IMR-90 (cell line): Measurements from ENCODE around the gene MFSD2A. TPM values are rescaled to one million over a fixed set of nuclear protein-coding genes. Genes with fewer than 3 reads are reported as not detected.

Experiments used
- ATAC-seq: fragments of 200-7000 bp; cut with Tn5 transposase; 2 replicates; pipeline ENCODE4 v1.9.1; 2020; ENCODE audit warnings: low read depth, mild to moderate bottlenecking, moderate library complexity
- BruUV-seq: library from RNA; stranded (reverse); fragments of 400-500 nt; replicated peaks from 2 replicates; lab custom pipeline; 2021; lab: Mats Ljungman, UMichigan
- CTCF ChIA-PET: fragments of 300-600 bp; formaldehyde crosslinking; extraction: SDS; loops from one replicate; lab custom pipeline; 2021; ENCODE audit warnings: antibody characterized with exemption; lab: Yijun Ruan, JAX
- POLR2A ChIA-PET: fragments of 300-600 bp; sonication (Branson Sonifier 250); formaldehyde crosslinking; loops from one replicate; lab custom pipeline; 2022; ENCODE audit warnings: antibody characterized with exemption; ENCODE audit not compliant: unreplicated experiment; lab: Charles Lee
- DNase-seq: peaks from one replicate; pipeline ENCODE4 v3.0.0; 2013
- H2AFZ ChIP-seq: replicated peaks from 2 replicates; pipeline ENCODE3; 2013; ENCODE audit warnings: low read length, mild to moderate bottlenecking; ENCODE audit not compliant: poor library complexity
- H2AK5ac ChIP-seq: 2 replicates; pipeline ENCODE4 v1.6.1; 2013; ENCODE audit warnings: low read depth, low read length, inconsistent platforms
- H2AK9ac ChIP-seq: replicated peaks from 2 replicates; pipeline ENCODE3; 2013; ENCODE audit warnings: mild to moderate bottlenecking, low read depth, low read length, moderate library complexity; ENCODE audit not compliant: poor library complexity
- H2BK120ac ChIP-seq: 2 replicates; pipeline ENCODE4 v1.6.1; 2013; ENCODE audit warnings: low read depth, low read length, inconsistent platforms
- H2BK15ac ChIP-seq: 3 replicates; pipeline ENCODE4 v1.6.1; 2013; ENCODE audit warnings: low read depth, low read length, inconsistent platforms
- H2BK20ac ChIP-seq: 2 replicates; pipeline ENCODE4 v1.6.1; 2013; ENCODE audit warnings: low read depth, mild to moderate bottlenecking, inconsistent platforms, low read length, moderate library complexity
- H2BK5ac ChIP-seq: 2 replicates; pipeline ENCODE4 v1.6.1; 2013; ENCODE audit warnings: mild to moderate bottlenecking, low read depth, low read length, inconsistent platforms; ENCODE audit not compliant: poor library complexity, severe bottlenecking
- H3K14ac ChIP-seq: replicated peaks from 2 replicates; pipeline ENCODE4 v1.6.1; 2013; ENCODE audit warnings: low read depth, low read length, inconsistent platforms
- H3K18ac ChIP-seq: 2 replicates; pipeline ENCODE4 v1.6.1; 2013; ENCODE audit warnings: low read depth, low read length, control low read depth
- H3K23ac ChIP-seq: 2 replicates; pipeline ENCODE4 v1.6.1; 2013; ENCODE audit warnings: low read depth, low read length, inconsistent platforms
- H3K27ac ChIP-seq: 2 replicates; pipeline ENCODE4 v1.5.1; 2013; ENCODE audit warnings: mild to moderate bottlenecking, control low read depth, low read length; ENCODE audit not compliant: insufficient read depth
- H3K27me3 ChIP-seq: 2 replicates; pipeline ENCODE4 v1.6.1; 2013; ENCODE audit warnings: low read length; ENCODE audit not compliant: control insufficient read depth, insufficient read depth
- H3K36me3 ChIP-seq: 2 replicates; pipeline ENCODE4 v1.6.1; 2013; ENCODE audit warnings: low read length, mixed read lengths; ENCODE audit not compliant: control insufficient read depth, insufficient read depth
- H3K4ac ChIP-seq: 2 replicates; pipeline ENCODE4 v1.6.1; 2013; ENCODE audit warnings: low read depth, low read length, inconsistent platforms
- H3K4me1 ChIP-seq: 2 replicates; pipeline ENCODE4 v1.6.1; 2013; ENCODE audit warnings: low read length, mixed read lengths; ENCODE audit not compliant: control insufficient read depth, insufficient read depth
- H3K4me2 ChIP-seq: 2 replicates; pipeline ENCODE4 v1.6.1; 2013; ENCODE audit warnings: low read depth, mild to moderate bottlenecking, control low read depth, low read length, moderate library complexity
- H3K4me3 ChIP-seq: 2 replicates; pipeline ENCODE4 v1.5.1; 2013; ENCODE audit warnings: low read depth, mild to moderate bottlenecking, control low read depth, low read length, moderate library complexity; ENCODE audit not compliant: insufficient read depth
- H3K56ac ChIP-seq: 2 replicates; pipeline ENCODE4 v1.6.1; 2013; ENCODE audit warnings: low read length, inconsistent platforms; ENCODE audit not compliant: insufficient read depth; ENCODE audit errors: extremely low read depth
- H3K79me1 ChIP-seq, 2 experiments: 2 replicates each; pipeline ENCODE4 v1.6.1; 2013; ENCODE audit warnings: low read length in 2 of 2, inconsistent platforms in 1 of 2, low read depth in 1 of 2
- H3K9ac ChIP-seq: 2 replicates; pipeline ENCODE4 v1.6.1; 2013; ENCODE audit warnings: low read depth, low read length, control low read depth
- H3K9me1 ChIP-seq: 2 replicates; pipeline ENCODE4 v1.6.1; 2013; ENCODE audit warnings: low read length, inconsistent platforms; ENCODE audit not compliant: insufficient read depth
- H3K9me3 ChIP-seq: 2 replicates; pipeline ENCODE4 v1.6.1; 2013; ENCODE audit warnings: low read length; ENCODE audit not compliant: control insufficient read depth, insufficient read depth
- H4K20me1 ChIP-seq: 2 replicates; pipeline ENCODE4 v1.6.1; 2013; ENCODE audit warnings: low read length, inconsistent platforms; ENCODE audit not compliant: insufficient read depth
- H4K5ac ChIP-seq: 2 replicates; pipeline ENCODE4 v1.6.1; 2013; ENCODE audit warnings: mild to moderate bottlenecking, low read depth, low read length, control low read depth
- H4K8ac ChIP-seq, 2 experiments: 2 replicates each; pipeline ENCODE4 v1.6.1; 2013; ENCODE audit warnings: low read depth in 2 of 2, low read length in 2 of 2, control low read depth in 1 of 2, inconsistent platforms in 1 of 2
- H4K91ac ChIP-seq: 2 replicates; pipeline ENCODE4 v1.6.1; 2013; ENCODE audit warnings: low read depth, low read length, inconsistent platforms; ENCODE audit not compliant: insufficient read depth
- BHLHE40 ChIP-seq: fragments of 150-350 bp; IDR thresholded peaks from 2 replicates; pipeline ENCODE4 v1.6.1; 2016; ENCODE audit warnings: mild to moderate bottlenecking, low read depth, low read length
- CEBPB ChIP-seq: IDR thresholded peaks from 2 replicates; pipeline ENCODE4 v1.6.1; 2012; ENCODE audit warnings: low read depth, low read length, improper control_type of control experiment
- CHD1 ChIP-seq: IDR thresholded peaks from 2 replicates; pipeline ENCODE4 v1.6.1; 2012; ENCODE audit warnings: low read depth, low read length, improper control_type of control experiment
- CTCF ChIP-seq: conservative IDR thresholded peaks from 2 replicates; pipeline ENCODE4 v1.5.1; 2012; ENCODE audit warnings: mild to moderate bottlenecking, low read depth, low read length, improper control_type of control experiment
- ELK1 ChIP-seq: fragments of 150-350 bp; IDR thresholded peaks from 2 replicates; pipeline ENCODE4 v1.6.1; 2016; ENCODE audit warnings: low read depth, mild to moderate bottlenecking, low read length, moderate library complexity, borderline replicate concordance
- FOS ChIP-seq: fragments of 150-350 bp; IDR thresholded peaks from 2 replicates; pipeline ENCODE4 v1.6.1; 2016; ENCODE audit warnings: low read depth, low read length
- MAFK ChIP-seq: IDR thresholded peaks from 2 replicates; pipeline ENCODE4 v1.6.1; 2012; ENCODE audit warnings: low read depth, low read length, improper control_type of control experiment
- MAZ ChIP-seq: IDR thresholded peaks from 2 replicates; pipeline ENCODE4 v1.6.1; 2012; ENCODE audit warnings: low read depth, mild to moderate bottlenecking, low read length, improper control_type of control experiment, moderate library complexity, borderline replicate concordance
- MXI1 ChIP-seq: IDR thresholded peaks from 2 replicates; pipeline ENCODE4 v1.6.1; 2012; ENCODE audit warnings: low read depth, mild to moderate bottlenecking, low read length, moderate library complexity, borderline replicate concordance
- NFE2L2 ChIP-seq: fragments of 150-350 bp; IDR thresholded peaks from 2 replicates; pipeline ENCODE4 v1.6.1; 2016; ENCODE audit warnings: low read depth, mild to moderate bottlenecking, low read length
- POLR2A ChIP-seq: IDR thresholded peaks from 2 replicates; pipeline ENCODE4 v1.6.1; 2012; ENCODE audit warnings: mild to moderate bottlenecking, low read depth, low read length
- RAD21 ChIP-seq: IDR thresholded peaks from 2 replicates; pipeline ENCODE4 v1.6.1; 2012; ENCODE audit warnings: low read length, improper control_type of control experiment
- RCOR1 ChIP-seq: IDR thresholded peaks from 2 replicates; pipeline ENCODE4 v1.6.1; 2012; ENCODE audit warnings: mild to moderate bottlenecking, low read length, improper control_type of control experiment; ENCODE audit not compliant: insufficient replicate concordance
- RFX5 ChIP-seq: IDR thresholded peaks from 2 replicates; pipeline ENCODE4 v1.8.0; 2012; ENCODE audit warnings: low read depth, mild to moderate bottlenecking, low read length, moderate library complexity
- SMC3 ChIP-seq: fragments of 150-350 bp; IDR thresholded peaks from 2 replicates; pipeline ENCODE4 v1.6.1; 2016; ENCODE audit warnings: low read depth, mild to moderate bottlenecking, antibody characterized with exemption, low read length, moderate library complexity
- USF2 ChIP-seq: fragments of 150-350 bp; IDR thresholded peaks from 2 replicates; pipeline ENCODE4 v1.6.1; 2017; ENCODE audit warnings: mild to moderate bottlenecking, antibody characterized with exemption, low read length, low read depth
- WGBS, 2 experiments: methylation state at CpG; one replicate each; pipeline versions ENCODE4 v1.1.5 to v1.1.7; 2013; ENCODE audit warnings: missing lambda C conversion rate in 2 of 2; ENCODE audit not compliant: insufficient read length in 1 of 2; ENCODE audit errors: extremely low coverage in 2 of 2; 5-methylcytosine and 5-hydroxymethylcytosine counted together
- dilution Hi-C: fragments of 300-500 bp; cut with HindIII; formaldehyde crosslinking; loops from one replicate; pipeline ENCODE4 v1.14.3; 2018; ENCODE audit warnings: low sequenced_read_pairs; ENCODE audit not compliant: unreplicated experiment
- in situ Hi-C: fragments of 300-500 bp; cut with MboI; formaldehyde crosslinking; loops from 3 replicates; pipeline ENCODE4 v1.14.3; 2019; ENCODE audit warnings: low sequenced_read_pairs, inconsistent platforms, mixed read lengths
- intact Hi-C: fragments of 100-400 bp; cut with micrococcal nuclease; formaldehyde crosslinking; loops from 2 replicates; pipeline ENCODE4 v1.10.0; 2022
- polyA plus RNA-seq, 3 experiments: library from polyadenylated mRNA; depleted of rRNA; stranded (reverse); fragments of >200 nt; gene quantifications; 2 replicates each; pipeline ENCODE4 v1.2.3, GENCODE V29; 2012; ENCODE audit warnings: low replicate concordance in 1 of 3
- total RNA-seq: library from RNA; depleted of rRNA; stranded (reverse); fragments of >200 nt; gene quantifications from 2 replicates; pipeline ENCODE4 v1.2.3, GENCODE V29; 2012

MFSD2A gene
- total and polyA plus RNA-seq, 2 of the 4 experiments (the other 2 are of a cell fraction): 5.7 to 7.3 TPM

GRCh38 chr1:39915499-39916129 is 39.3 kb upstream of the MFSD2A start:
- ATAC-seq: no peak
- dilution Hi-C loops: no loop called here

More at GRCh38 chr1:39915499-39916129, 39.3 kb upstream of the MFSD2A start:
- H4K8ac ChIP-seq: no peak overlapping the region
- no peaks in the 10 kb centered on the region for H3K9me1 ChIP-seq
- no peaks in the 10 kb centered on the region for H3K79me1 ChIP-seq
- H3K4me2 ChIP-seq: no peak overlapping the region
- peaks cover 6% of the 10 kb centered on the region; the same call in 1 of the 2 replicates for H3K27me3 ChIP-seq
- no peak overlapping the region for H2BK15ac ChIP-seq
- TF ChIP-seq RCOR1: no peak
- no peak for TF ChIP-seq CEBPB
- TF ChIP-seq RFX5: no peak
- TF ChIP-seq NFE2L2: no peak
- TF ChIP-seq CHD1: no peak
- TF ChIP-seq SMC3: no peak
- no peak for TF ChIP-seq CTCF
- no peak for TF ChIP-seq POLR2A
- TF ChIP-seq USF2: no peak
- no peak for TF ChIP-seq MAZ
- TF ChIP-seq RAD21: no peak
- no peak for TF ChIP-seq FOS
- TF ChIP-seq MAFK: no peak
- no peak for TF ChIP-seq ELK1
- no peak for TF ChIP-seq MXI1
- TF ChIP-seq BHLHE40: no peak
- H3K27ac ChIP-seq: no peak overlapping the region
- ChIA-PET CTCF (interaction anchor here (0.7 kb wide), 1 partner anchor 702 kb away, joined by 4 read pairs; no protein-coding TSS in a partner anchor), POLR2A (no interaction called here)
- H4K20me1 ChIP-seq: no peaks in the 10 kb centered on the region
- H3K18ac ChIP-seq: no peak overlapping the region
- no TSS peak for BruUV-seq
- H4K5ac ChIP-seq: no peak overlapping the region
- no peak overlapping the region for H3K14ac ChIP-seq
- H3K4me3 ChIP-seq: no peak overlapping the region
- H2BK120ac ChIP-seq: no peak overlapping the region
- no peaks in the 10 kb centered on the region for H3K9me3 ChIP-seq
- DNase-seq: no peak
- no peaks in the 10 kb centered on the region for H3K36me3 ChIP-seq
- no peak overlapping the region for H3K9ac ChIP-seq
- H3K23ac ChIP-seq: no peak overlapping the region
- H2BK5ac ChIP-seq: no peak overlapping the region
- no peak overlapping the region for H2AK5ac ChIP-seq
- H2AK9ac ChIP-seq: no peak overlapping the region
- H4K91ac ChIP-seq: no peak overlapping the region
- H2AFZ ChIP-seq: no peak overlapping the region
- no peaks in the 10 kb centered on the region for H3K4me1 ChIP-seq
- H2BK20ac ChIP-seq: no peak overlapping the region
- 86% methylated on average over 4 of the region's 6 CpGs; no CpG with 5 or more reads in 1 of the 2 experiments for WGBS, 2 experiments
- in situ Hi-C loops (no loop called here), intact Hi-C loops (loop anchor here (5.0 kb wide), 2 partner anchors 42 to 422 kb away; partner anchors contain the start of gene MFSD2A)
- H3K56ac ChIP-seq: no peak overlapping the region
- H3K4ac ChIP-seq: no peak overlapping the region
